GM21619 (cell line): ENCODE data around the gene SORCS1.
"Not testable (repeated sequence)": the region's sequence is repeated elsewhere in the genome, so short reads cannot be mapped to it uniquely, and the experiment has no call there.

Source experiments
- ATAC-seq: cut with Tn5 transposase; IDR thresholded peaks from one replicate; pipeline ENCODE4 v1.9.1; 2021; ENCODE audit not compliant: unreplicated experiment

The SORCS1 gene

GRCh38 chr10:107054469-107055156 lies 109.9 kb downstream of the SORCS1 start:
- ATAC-seq, result no peak

- ATAC-seq, result no peak
These were observed 112.7 kb downstream of the SORCS1 start for GRCh38 chr10:107051769-107052168.

- ATAC-seq, result no peak
These were observed 121.0 kb downstream of the SORCS1 start for GRCh38 chr10:107043461-107043860.

- ATAC-seq, result no peak
These were observed 127.0 kb downstream of the SORCS1 start for GRCh38 chr10:107037192-107038122.

- no peak for ATAC-seq
These were observed 130.6 kb downstream of the SORCS1 start for GRCh38 chr10:107033799-107034422.

- no peak for ATAC-seq
These were observed 131.7 kb downstream of the SORCS1 start for GRCh38 chr10:107032700-107033401.

GRCh38 chr10:107031931-107032699 lies 132.4 kb downstream of the SORCS1 start:
- ATAC-seq, result no peak

GRCh38 chr10:107028236-107028635 lies 136.3 kb downstream of the SORCS1 start:
- ATAC-seq, result no peak

GRCh38 chr10:107025676-107026075 lies 138.8 kb downstream of the SORCS1 start:
- no peak for ATAC-seq

GRCh38 chr10:107024033-107024432 lies 140.5 kb downstream of the SORCS1 start:
- ATAC-seq, result not testable (repeated sequence)

GRCh38 chr10:107022600-107023354 lies 141.7 kb downstream of the SORCS1 start:
- no peak for ATAC-seq

GRCh38 chr10:107019154-107019553 lies 145.4 kb downstream of the SORCS1 start:
- ATAC-seq, result no peak

GRCh38 chr10:107013258-107014006 lies 151.1 kb downstream of the SORCS1 start:
- ATAC-seq, result no peak

GRCh38 chr10:107011992-107012391 lies 152.5 kb downstream of the SORCS1 start:
- no peak for ATAC-seq

GRCh38 chr10:107011105-107011504 lies 153.4 kb downstream of the SORCS1 start:
- ATAC-seq, result no peak

GRCh38 chr10:107010531-107010930 lies 154.0 kb downstream of the SORCS1 start:
- ATAC-seq, result no peak

GRCh38 chr10:107004362-107004761 lies 160.1 kb downstream of the SORCS1 start:
- no peak for ATAC-seq

- ATAC-seq, result no peak
These were observed 162.4 kb downstream of the SORCS1 start for GRCh38 chr10:107002068-107002467.
